HEK293 (cell line): ENCODE data around the gene TMEM131L.

ENCODE experiments used
- SP7 ChIP-seq: fragments of 450-650 bp; formaldehyde crosslinking; IDR thresholded peaks from 2 replicates; pipeline ENCODE4 v1.5.1; 2016; ENCODE audit warnings: missing biosample characterization, missing genetic modification characterization
- YY1 ChIP-seq: fragments of 450-650 bp; formaldehyde crosslinking; IDR thresholded peaks from 2 replicates; pipeline ENCODE4 v1.5.1; 2018; ENCODE audit warnings: missing biosample characterization, missing genetic modification characterization
- ZNF16 ChIP-seq: fragments of 450-650 bp; formaldehyde crosslinking; IDR thresholded peaks from 2 replicates; pipeline ENCODE4 v1.5.1; 2016; ENCODE audit warnings: low read depth, missing biosample characterization, missing genetic modification characterization
- ZNF223 ChIP-seq: fragments of 450-650 bp; formaldehyde crosslinking; IDR thresholded peaks from 2 replicates; pipeline ENCODE4 v1.5.1; 2016; ENCODE audit warnings: missing biosample characterization, missing genetic modification characterization
- ZNF274 ChIP-seq, 2 experiments: fragments of 200-500 bp in 1 of 2; fragments of 450-650 bp in 1 of 2; sonication (Bioruptor generic) in 1 of 2; formaldehyde crosslinking in 1 of 2; IDR thresholded peaks; 2 replicates each; pipeline versions ENCODE4 v1.5.1 to v1.6.1; 2014 to 2016; ENCODE audit warnings: borderline replicate concordance in 1 of 2, inconsistent platforms in 1 of 2, low read length in 1 of 2, missing biosample characterization in 1 of 2, missing genetic modification characterization in 1 of 2
- ZNF670 ChIP-seq: fragments of 450-650 bp; formaldehyde crosslinking; IDR thresholded peaks from 2 replicates; pipeline ENCODE4 v1.5.1; 2016; ENCODE audit warnings: missing biosample characterization, missing genetic modification characterization, low read depth
- ZNF768 ChIP-seq: fragments of 450-650 bp; formaldehyde crosslinking; IDR thresholded peaks from 2 replicates; pipeline ENCODE4 v1.5.1; 2018; ENCODE audit warnings: missing biosample characterization, mild to moderate bottlenecking, missing genetic modification characterization
- ZNF792 ChIP-seq: fragments of 450-650 bp; formaldehyde crosslinking; IDR thresholded peaks from 2 replicates; pipeline ENCODE4 v1.5.1; 2016; ENCODE audit warnings: missing biosample characterization, missing genetic modification characterization
- TF ChIP-seq, protein P1 (sequence below): fragments of 450-650 bp; formaldehyde crosslinking; IDR thresholded peaks from 2 replicates; pipeline ENCODE4 v1.5.1; 2016; ENCODE audit warnings: missing biosample characterization, missing genetic modification characterization

GRCh38 chr4:153466081-153466948 is at the start of gene TMEM131L:
- TF ChIP-seq ZNF16 (tag by site-specific recombination) (no peak), ZNF223 (tag by site-specific recombination) (no peak), ZNF274 (IDR thresholded peaks at IDR 0.05; ENCODE audit: low read length) (no peak), ZNF274 (tag by site-specific recombination; IDR thresholded peaks at IDR 0.05; ENCODE audit: borderline replicate concordance) (no peak), ZNF768 (tag by site-specific recombination) (no peak), YY1 (no peak), ZNF670 (tag by site-specific recombination) (no peak), SP7 (0 out of 2 replicates have a peak, but pooled peaks have one; percentile 9), ZNF792 (no peak)
- TF ChIP-seq, protein P1, sequence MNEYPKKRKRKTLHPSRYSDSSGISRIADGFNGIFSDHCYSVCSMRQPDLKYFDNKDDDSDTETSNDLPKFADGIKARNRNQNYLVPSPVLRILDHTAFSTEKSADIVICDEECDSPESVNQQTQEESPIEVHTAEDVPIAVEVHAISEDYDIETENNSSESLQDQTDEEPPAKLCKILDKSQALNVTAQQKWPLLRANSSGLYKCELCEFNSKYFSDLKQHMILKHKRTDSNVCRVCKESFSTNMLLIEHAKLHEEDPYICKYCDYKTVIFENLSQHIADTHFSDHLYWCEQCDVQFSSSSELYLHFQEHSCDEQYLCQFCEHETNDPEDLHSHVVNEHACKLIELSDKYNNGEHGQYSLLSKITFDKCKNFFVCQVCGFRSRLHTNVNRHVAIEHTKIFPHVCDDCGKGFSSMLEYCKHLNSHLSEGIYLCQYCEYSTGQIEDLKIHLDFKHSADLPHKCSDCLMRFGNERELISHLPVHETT, result no peak
